Astrocyte (in vitro differentiated cells and primary cell): Measurements from ENCODE around the gene DPP8. TPM values are rescaled to one million over a fixed set of nuclear protein-coding genes. Genes with fewer than 3 reads are reported as not detected.

Source experiments
- DNase-seq: peaks from one replicate; pipeline ENCODE4 v3.0.0-alpha.2; 2010; ENCODE audit warnings: low read depth
- FAIRE-seq: peaks from 2 replicates; lab custom pipeline; 2011; peaks lifted over from hg19 to GRCh38; lab: Jason Lieb, UNC
- H2AFZ ChIP-seq: 2 replicates; pipeline ENCODE4 v1.6.0; 2012; ENCODE audit warnings: low read depth, low read length, inconsistent platforms
- H3K27ac ChIP-seq: 2 replicates; pipeline ENCODE4 v1.5.1; 2011; ENCODE audit warnings: low read depth, low read length, inconsistent platforms
- H3K27me3 ChIP-seq: 2 replicates; pipeline ENCODE4 v1.6.0; 2011; ENCODE audit warnings: low read length, inconsistent platforms; ENCODE audit not compliant: insufficient read depth
- H3K36me3 ChIP-seq: 2 replicates; pipeline ENCODE4 v1.5.1; 2011; ENCODE audit warnings: low read length, inconsistent platforms; ENCODE audit not compliant: insufficient read depth
- H3K4me1 ChIP-seq: 2 replicates; pipeline ENCODE4 v1.5.1; 2011; ENCODE audit warnings: low read length, inconsistent platforms; ENCODE audit not compliant: insufficient read depth
- H3K4me2 ChIP-seq: 2 replicates; pipeline ENCODE4 v1.6.0; 2012; ENCODE audit warnings: low read length, inconsistent platforms
- H3K4me3 ChIP-seq: 2 replicates; pipeline ENCODE4 v1.5.1; 2011; ENCODE audit warnings: low read depth, mild to moderate bottlenecking, low read length, inconsistent platforms; ENCODE audit not compliant: insufficient read depth
- H3K79me2 ChIP-seq: 2 replicates; pipeline ENCODE4 v1.6.0; 2012; ENCODE audit warnings: mild to moderate bottlenecking, low read length, inconsistent platforms; ENCODE audit not compliant: insufficient read depth
- H3K9ac ChIP-seq: 2 replicates; pipeline ENCODE4 v1.6.0; 2012; ENCODE audit warnings: mild to moderate bottlenecking, low read length, inconsistent platforms
- H3K9me3 ChIP-seq: 2 replicates; pipeline ENCODE4 v1.5.1; 2012; ENCODE audit warnings: low read depth, mild to moderate bottlenecking, low read length, inconsistent platforms; ENCODE audit not compliant: insufficient read depth
- H4K20me1 ChIP-seq: 2 replicates; pipeline ENCODE4 v1.6.0; 2012; ENCODE audit warnings: low read length, inconsistent platforms; ENCODE audit not compliant: insufficient read depth
- H3K27ac Mint-ChIP-seq: one replicate; pipeline ENCODE4 v1.8.0; 2021; ENCODE audit warnings: mild to moderate bottlenecking, mixed read lengths; ENCODE audit not compliant: unreplicated experiment
- H3K27me3 Mint-ChIP-seq: one replicate; pipeline ENCODE4 v1.8.0; 2021; ENCODE audit warnings: low read depth, mixed read lengths; ENCODE audit not compliant: unreplicated experiment
- H3K36me3 Mint-ChIP-seq: one replicate; pipeline ENCODE4 v1.8.0; 2021; ENCODE audit warnings: low read depth, mixed read lengths; ENCODE audit not compliant: unreplicated experiment
- H3K4me1 Mint-ChIP-seq: one replicate; pipeline ENCODE4 v1.8.0; 2021; ENCODE audit warnings: low read depth, mixed read lengths; ENCODE audit not compliant: unreplicated experiment
- H3K4me3 Mint-ChIP-seq: one replicate; pipeline ENCODE4 v1.8.0; 2021; ENCODE audit warnings: mild to moderate bottlenecking, moderate library complexity, mixed read lengths; ENCODE audit not compliant: unreplicated experiment
- H3K9me3 Mint-ChIP-seq: one replicate; pipeline ENCODE4 v1.8.0; 2021; ENCODE audit warnings: mild to moderate bottlenecking, mixed read lengths; ENCODE audit not compliant: unreplicated experiment
- EZH2 ChIP-seq: IDR thresholded peaks from 2 replicates; pipeline ENCODE4 v1.6.1; 2012; ENCODE audit warnings: mild to moderate bottlenecking, low read length, inconsistent platforms; ENCODE audit not compliant: insufficient read depth
- total RNA-seq: library from RNA; stranded (reverse); gene quantifications from 2 replicates; pipeline ENCODE4 v1.2.1, GENCODE V29; 2021
- TF ChIP-seq, protein P1 (sequence below): IDR thresholded peaks from 2 replicates; pipeline ENCODE4 v1.5.1; 2011; ENCODE audit warnings: low read depth, mild to moderate bottlenecking, inconsistent platforms, low read length, moderate library complexity; ENCODE audit not compliant: insufficient read depth

The DPP8 gene
- total RNA-seq, 1 donor from 2014 or later: 29.5 TPM

DNA sequence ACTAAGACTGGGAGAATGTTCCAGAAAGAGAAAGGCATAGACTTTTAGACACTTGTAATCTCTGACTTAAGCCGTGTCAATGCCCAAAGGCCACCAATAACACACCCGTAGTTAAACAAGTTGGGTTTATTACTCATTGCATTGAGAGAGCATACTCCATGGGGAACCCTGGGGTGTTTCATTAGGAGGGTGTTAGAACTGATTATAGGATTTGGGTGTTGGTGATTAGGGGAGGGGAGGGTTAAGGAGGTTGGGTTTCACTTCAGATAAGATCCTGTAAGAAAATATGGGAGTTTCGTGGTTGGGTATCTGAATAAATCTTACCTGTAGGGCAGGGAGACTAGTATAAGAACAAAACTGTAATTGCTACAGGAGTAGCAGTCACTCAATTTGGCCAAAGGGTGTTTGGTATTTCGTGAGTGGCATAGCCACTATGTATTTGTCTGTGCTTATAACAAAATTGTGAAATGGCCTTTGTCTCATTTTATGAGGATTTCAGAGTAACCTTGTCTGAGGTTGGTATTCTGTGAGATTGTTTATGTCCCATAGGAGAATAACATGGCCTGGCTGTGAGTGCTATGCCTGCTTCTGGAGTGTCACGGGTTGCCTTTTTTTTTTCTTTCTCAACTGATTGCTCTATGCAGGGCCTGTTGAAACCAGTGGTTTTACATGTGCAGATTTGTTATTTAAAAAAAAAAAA lies 15.7 kb upstream of the DPP8 start:
- Mint-ChIP-seq H3K4me1 (peaks cover 33% of the 10 kb centered on the region), H3K36me3 (peaks cover 4% of the 10 kb centered on the region), H3K27me3 (no peaks in the 10 kb centered on the region), H3K9me3 (no peaks in the 10 kb centered on the region), H3K4me3 (peak overlapping the region; percentile 52), H3K27ac (peak overlapping the region; percentile 54)
- Histone ChIP-seq H3K4me3 (no peak overlapping the region), H3K9ac (no peak overlapping the region), H3K27ac (no peak overlapping the region), H3K27me3 (no peaks in the 10 kb centered on the region), H3K79me2 (peaks cover 78% of the 10 kb centered on the region), H4K20me1 (peaks cover 57% of the 10 kb centered on the region), H3K9me3 (no peaks in the 10 kb centered on the region), H3K36me3 (peaks cover 3% of the 10 kb centered on the region), H2AFZ (no peak overlapping the region), H3K4me1 (peaks cover 14% of the 10 kb centered on the region), H3K4me2 (peak overlapping the region; percentile 96)
- no peak for DNase-seq
- TF ChIP-seq EZH2: no peak
- TF ChIP-seq, protein P1, sequence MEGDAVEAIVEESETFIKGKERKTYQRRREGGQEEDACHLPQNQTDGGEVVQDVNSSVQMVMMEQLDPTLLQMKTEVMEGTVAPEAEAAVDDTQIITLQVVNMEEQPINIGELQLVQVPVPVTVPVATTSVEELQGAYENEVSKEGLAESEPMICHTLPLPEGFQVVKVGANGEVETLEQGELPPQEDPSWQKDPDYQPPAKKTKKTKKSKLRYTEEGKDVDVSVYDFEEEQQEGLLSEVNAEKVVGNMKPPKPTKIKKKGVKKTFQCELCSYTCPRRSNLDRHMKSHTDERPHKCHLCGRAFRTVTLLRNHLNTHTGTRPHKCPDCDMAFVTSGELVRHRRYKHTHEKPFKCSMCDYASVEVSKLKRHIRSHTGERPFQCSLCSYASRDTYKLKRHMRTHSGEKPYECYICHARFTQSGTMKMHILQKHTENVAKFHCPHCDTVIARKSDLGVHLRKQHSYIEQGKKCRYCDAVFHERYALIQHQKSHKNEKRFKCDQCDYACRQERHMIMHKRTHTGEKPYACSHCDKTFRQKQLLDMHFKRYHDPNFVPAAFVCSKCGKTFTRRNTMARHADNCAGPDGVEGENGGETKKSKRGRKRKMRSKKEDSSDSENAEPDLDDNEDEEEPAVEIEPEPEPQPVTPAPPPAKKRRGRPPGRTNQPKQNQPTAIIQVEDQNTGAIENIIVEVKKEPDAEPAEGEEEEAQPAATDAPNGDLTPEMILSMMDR: no peak
- no peak for FAIRE-seq

DNA sequence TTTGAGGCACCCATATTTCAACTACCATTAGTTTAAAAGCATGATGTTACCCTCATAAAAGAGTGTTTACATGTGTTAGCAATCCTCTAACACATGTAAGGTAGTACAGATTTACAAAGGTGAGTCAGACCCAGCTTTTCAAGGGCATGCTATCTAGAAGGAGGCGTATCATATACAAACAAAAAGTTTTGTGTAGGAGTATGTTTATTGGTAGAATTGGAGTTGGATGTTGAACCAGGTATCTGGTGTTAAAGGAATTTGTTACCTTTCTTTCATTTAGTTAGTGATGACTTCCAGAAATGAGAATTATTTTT lies 15.2 kb upstream of the DPP8 start:
- no peak overlapping the region for H3K9ac ChIP-seq
- H2AFZ ChIP-seq: no peak overlapping the region
- H3K4me3 ChIP-seq: no peak overlapping the region
- Mint-ChIP-seq H3K4me1 (peaks cover 33% of the 10 kb centered on the region), H3K36me3 (no peaks in the 10 kb centered on the region), H3K27me3 (no peaks in the 10 kb centered on the region), H3K4me3 (peak overlapping the region; percentile 52), H3K9me3 (no peaks in the 10 kb centered on the region), H3K27ac (no peak overlapping the region)
- no peak for FAIRE-seq
- no peak overlapping the region for H3K27ac ChIP-seq
- H3K4me2 ChIP-seq: peak overlapping the region; percentile 96
- H4K20me1 ChIP-seq: peaks cover 55% of the 10 kb centered on the region
- H3K9me3 ChIP-seq: no peaks in the 10 kb centered on the region
- peaks cover 3% of the 10 kb centered on the region for H3K36me3 ChIP-seq
- DNase-seq: peak; percentile 52
- H3K4me1 ChIP-seq: peaks cover 14% of the 10 kb centered on the region
- H3K79me2 ChIP-seq: peaks cover 74% of the 10 kb centered on the region
- TF ChIP-seq EZH2: no peak
- TF ChIP-seq, protein P1: no peak
- H3K27me3 ChIP-seq: no peaks in the 10 kb centered on the region
